ENCODE data around the gene RCAN1.

GRCh38 chr21:34603002-34603709 is 11.8 kb downstream of the RCAN1 start:
- TF ChIP-seq POLR2A (IDR thresholded peaks at IDR 0.05; ENCODE audit: control extremely low read depth in 1 of 2, low read depth in 2 of 2, low read length in 2 of 2) = no peak
- TF ChIP-seq CREB1 (IDR thresholded peaks at IDR 0.05) = no peak
- peak; percentile 81 to 87 (median 83) for TF ChIP-seq CTCF (IDR thresholded peaks at IDR 0.05; ENCODE audit: control extremely low read depth in 1 of 3, insufficient read depth in 1 of 3, low read depth in 1 of 3, low read length in 3 of 3)
- TF ChIP-seq, protein P1, sequence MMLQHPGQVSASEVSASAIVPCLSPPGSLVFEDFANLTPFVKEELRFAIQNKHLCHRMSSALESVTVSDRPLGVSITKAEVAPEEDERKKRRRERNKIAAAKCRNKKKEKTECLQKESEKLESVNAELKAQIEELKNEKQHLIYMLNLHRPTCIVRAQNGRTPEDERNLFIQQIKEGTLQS (IDR thresholded peaks at IDR 0.05; ENCODE audit: insufficient read depth, low read depth, low read length) = no peak
- TF ChIP-seq E2F6 (IDR thresholded peaks at IDR 0.05) = no peak
- no peak for TF ChIP-seq TEAD4 (IDR thresholded peaks at IDR 0.05; ENCODE audit: low read depth, low read length)
